Activated CD8-positive, alpha-beta T cell treated with anti-CD3 and anti-CD28 coated beads for 36 hours (primary cell): ENCODE measurements around the gene GNG8. TPM values are rescaled to one million over a fixed set of nuclear protein-coding genes. Genes with fewer than 3 reads are reported as not detected.

ENCODE experiments used
- ATAC-seq: fragments of 200-7000 bp; cut with Tn5 transposase; one replicate; pipeline ENCODE4 v1.10.0; 2021; ENCODE audit warnings: mild to moderate bottlenecking, moderate library complexity
- CTCF ChIA-PET: fragments of 350-600 bp; sonication (Branson Sonifier 250); formaldehyde crosslinking; loops from one replicate; lab custom pipeline; 2021; ENCODE audit warnings: antibody characterized with exemption; lab: Charles Lee
- POLR2A ChIA-PET: fragments of 350-600 bp; sonication (Branson Sonifier 250); formaldehyde crosslinking; loops from one replicate; lab custom pipeline; 2021; ENCODE audit warnings: antibody characterized with exemption; lab: Charles Lee
- DNase-seq: peaks from one replicate; pipeline ENCODE4 v3.0.0-alpha.2; 2020
- H3K27ac Mint-ChIP-seq: one replicate; pipeline ENCODE4 v1.8.0; 2021; ENCODE audit warnings: mild to moderate bottlenecking, mixed read lengths
- H3K27me3 Mint-ChIP-seq: one replicate; pipeline ENCODE4 v1.8.0; 2021; ENCODE audit warnings: mixed read lengths
- H3K36me3 Mint-ChIP-seq: one replicate; pipeline ENCODE4 v1.8.0; 2021; ENCODE audit warnings: low read depth, mixed read lengths
- H3K4me1 Mint-ChIP-seq: one replicate; pipeline ENCODE4 v1.8.0; 2021; ENCODE audit warnings: low read depth, mixed read lengths
- H3K4me3 Mint-ChIP-seq: one replicate; pipeline ENCODE4 v1.8.0; 2021; ENCODE audit warnings: mild to moderate bottlenecking, moderate library complexity, mixed read lengths
- H3K9me3 Mint-ChIP-seq: one replicate; pipeline ENCODE4 v1.8.0; 2021; ENCODE audit warnings: mixed read lengths
- intact Hi-C: fragments of 100-400 bp; cut with micrococcal nuclease; formaldehyde crosslinking; loops from one replicate; pipeline ENCODE4 v1.10.0; 2022
- total RNA-seq, 2 experiments: library from RNA; stranded (reverse); gene quantifications; one replicate each; pipeline ENCODE4 v1.2.3, GENCODE V29; 2021
- TF ChIP-seq, protein P1 (sequence below): fragments of 200-600 bp; IDR thresholded peaks from one replicate; pipeline ENCODE4 v1.8.0; 2022; ENCODE audit warnings: antibody characterized with exemption, mild to moderate bottlenecking

The GNG8 gene
- total RNA-seq, 2 experiments from 2014 or later: 33.0 to 45.4 TPM

DNA sequence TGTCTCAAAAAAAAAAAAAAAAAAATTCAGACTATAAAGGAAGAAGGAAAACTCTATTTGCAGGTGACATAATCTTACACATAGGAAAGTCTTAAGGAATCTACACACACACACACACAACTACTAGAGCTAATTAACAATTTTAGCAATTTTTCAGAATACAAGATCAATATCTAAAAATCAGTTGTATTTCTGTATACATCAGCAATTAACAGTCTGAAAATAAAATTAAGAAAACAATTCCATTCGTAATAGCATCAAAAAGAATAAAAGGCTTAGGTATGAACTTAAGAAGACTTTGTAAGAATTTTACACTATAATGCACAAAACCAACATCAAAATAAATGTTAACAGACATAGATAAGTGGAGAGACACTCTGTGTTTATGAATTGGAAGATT lies 50.5 kb downstream of the GNG8 start:
- ChIA-PET POLR2A (interaction anchor here (0.5 to 0.9 kb wide), 2 partner anchors 15 to 639 kb away, joined by 4 to 6 read pairs; no protein-coding TSS in a partner anchor), CTCF (interaction anchor here (0.9 to 1.2 kb wide), 3 partner anchors 12 to 48 kb away, joined by 3 to 7 read pairs (median 4); no protein-coding TSS in a partner anchor)
- DNase-seq: no peak
- Mint-ChIP-seq H3K9me3 (peaks cover 1% of the 10 kb centered on the region), H3K27ac (no peak overlapping the region), H3K4me3 (no peak overlapping the region), H3K36me3 (no peaks in the 10 kb centered on the region), H3K27me3 (no peaks in the 10 kb centered on the region), H3K4me1 (peaks cover 4% of the 10 kb centered on the region)
- TF ChIP-seq, protein P1, sequence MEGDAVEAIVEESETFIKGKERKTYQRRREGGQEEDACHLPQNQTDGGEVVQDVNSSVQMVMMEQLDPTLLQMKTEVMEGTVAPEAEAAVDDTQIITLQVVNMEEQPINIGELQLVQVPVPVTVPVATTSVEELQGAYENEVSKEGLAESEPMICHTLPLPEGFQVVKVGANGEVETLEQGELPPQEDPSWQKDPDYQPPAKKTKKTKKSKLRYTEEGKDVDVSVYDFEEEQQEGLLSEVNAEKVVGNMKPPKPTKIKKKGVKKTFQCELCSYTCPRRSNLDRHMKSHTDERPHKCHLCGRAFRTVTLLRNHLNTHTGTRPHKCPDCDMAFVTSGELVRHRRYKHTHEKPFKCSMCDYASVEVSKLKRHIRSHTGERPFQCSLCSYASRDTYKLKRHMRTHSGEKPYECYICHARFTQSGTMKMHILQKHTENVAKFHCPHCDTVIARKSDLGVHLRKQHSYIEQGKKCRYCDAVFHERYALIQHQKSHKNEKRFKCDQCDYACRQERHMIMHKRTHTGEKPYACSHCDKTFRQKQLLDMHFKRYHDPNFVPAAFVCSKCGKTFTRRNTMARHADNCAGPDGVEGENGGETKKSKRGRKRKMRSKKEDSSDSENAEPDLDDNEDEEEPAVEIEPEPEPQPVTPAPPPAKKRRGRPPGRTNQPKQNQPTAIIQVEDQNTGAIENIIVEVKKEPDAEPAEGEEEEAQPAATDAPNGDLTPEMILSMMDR: no peak
- intact Hi-C loops: no loop called here
- no peak for ATAC-seq

Other genes starting within 250 kb of the GNG8 start
- gene CCDC8, start 222.6 kb downstream of the GNG8 start, total RNA-seq: not detected
- not detected for gene PNMA8C, start 207.3 kb downstream of the GNG8 start, total RNA-seq
- not detected for gene PNMA8A, start 164.6 kb downstream of the GNG8 start, total RNA-seq
- gene PNMA8B, start 140.3 kb downstream of the GNG8 start, total RNA-seq: not detected
- gene CALM3, start 34.9 kb downstream of the GNG8 start, total RNA-seq: 100 to 1,000 TPM; 565 to 582 TPM
- 10 to 100 TPM; 45.4 to 48.8 TPM for gene PTGIR, start 11.1 kb downstream of the GNG8 start, total RNA-seq
- 1 to 10 TPM; 5.8 to 6.1 TPM for gene DACT3, start 25.0 kb upstream of the GNG8 start, total RNA-seq
- gene PRKD2, start 80.9 kb upstream of the GNG8 start, total RNA-seq: 10 to 100 TPM; 81.1 to 86.0 TPM
- 10 to 100 TPM in 1 of 2 experiments, 1 to 10 TPM in 1; 7.7 to 10.1 TPM for gene FKRP, start 109.9 kb upstream of the GNG8 start, total RNA-seq
- 10 to 100 TPM; 52.5 to 63.5 TPM for gene STRN4, start 110.2 kb upstream of the GNG8 start, total RNA-seq
- 100 to 1,000 TPM; 235 TPM for gene SLC1A5, start 152.4 kb upstream of the GNG8 start, total RNA-seq
- 100 to 1,000 TPM; 101 to 105 TPM for gene AP2S1, start 214.6 kb upstream of the GNG8 start, total RNA-seq
- gene ARHGAP35, start 224.8 kb upstream of the GNG8 start, total RNA-seq: 10 to 100 TPM; 15.0 to 16.4 TPM